ENCODE data around the gene IGF2BP1.
"Not testable (repeated sequence)": the region's sequence is repeated elsewhere in the genome, so short reads cannot be mapped to it uniquely, and the experiment has no call there.

The IGF2BP1 gene

GRCh38 chr17:48995974-48996721 is 1.0 kb upstream of the IGF2BP1 start:
- no peak for DNase-seq (ENCODE audit: low read depth)

GRCh38 chr17:48996722-48997102 is 473 bp upstream of the IGF2BP1 start:
- no peak for DNase-seq (ENCODE audit: low read depth)

- no peak for DNase-seq (ENCODE audit: low read depth)
Measured at GRCh38 chr17:48997827-48998586, 822 bp downstream of the IGF2BP1 start.

- no peak for DNase-seq (ENCODE audit: low read depth)
Measured at GRCh38 chr17:48998587-48999440, 1.6 kb downstream of the IGF2BP1 start.

- no peak for DNase-seq (ENCODE audit: low read depth)
Measured at GRCh38 chr17:49000943-49001342, 3.8 kb downstream of the IGF2BP1 start.

GRCh38 chr17:49001671-49002070 is 4.5 kb downstream of the IGF2BP1 start:
- DNase-seq (ENCODE audit: low read depth) = no peak

- no peak for DNase-seq (ENCODE audit: low read depth)
Measured at GRCh38 chr17:49002331-49002730, 5.1 kb downstream of the IGF2BP1 start.

- no peak for DNase-seq (ENCODE audit: low read depth)
Measured at GRCh38 chr17:49002766-49003165, 5.6 kb downstream of the IGF2BP1 start.

- DNase-seq (ENCODE audit: low read depth) = no peak
Measured at GRCh38 chr17:49003557-49004511, 6.6 kb downstream of the IGF2BP1 start.

GRCh38 chr17:49005140-49005539 is 8.0 kb downstream of the IGF2BP1 start:
- DNase-seq (ENCODE audit: low read depth) = no peak

- not testable (repeated sequence) for DNase-seq (ENCODE audit: low read depth)
Measured at GRCh38 chr17:49008908-49009307, 11.7 kb downstream of the IGF2BP1 start.

GRCh38 chr17:49012769-49013255 is 15.6 kb downstream of the IGF2BP1 start:
- no peak for DNase-seq (ENCODE audit: low read depth)

- DNase-seq (ENCODE audit: low read depth) = no peak
Measured at GRCh38 chr17:49013311-49014213, 16.4 kb downstream of the IGF2BP1 start.

- no peak for DNase-seq (ENCODE audit: low read depth)
Measured at GRCh38 chr17:49015179-49015923, 18.2 kb downstream of the IGF2BP1 start.

- peak; percentile 79 for DNase-seq (ENCODE audit: low read depth)
Measured at GRCh38 chr17:49015924-49016774, 19.0 kb downstream of the IGF2BP1 start.

- peak; percentile 68 for DNase-seq (ENCODE audit: low read depth)
Measured at GRCh38 chr17:49016775-49017463, 19.7 kb downstream of the IGF2BP1 start.

- no peak for DNase-seq (ENCODE audit: low read depth)
Measured at GRCh38 chr17:49018116-49018612, 21.0 kb downstream of the IGF2BP1 start.

GRCh38 chr17:49018748-49019147 is 21.6 kb downstream of the IGF2BP1 start:
- no peak for DNase-seq (ENCODE audit: low read depth)

Data from fibroblast of gingiva (primary cell).